PC-3 (cell line): ENCODE data around the gene RAX2. TPM values are rescaled to one million over a fixed set of nuclear protein-coding genes. Genes with fewer than 3 reads are reported as not detected.

Experiments used
- ATAC-seq: fragments of 200-7000 bp; cut with Tn5 transposase; 2 replicates; pipeline ENCODE4 v1.9.1; 2020; ENCODE audit warnings: mild to moderate bottlenecking, moderate library complexity
- BruUV-seq: library from RNA; stranded (reverse); fragments of 400-500 nt; replicated peaks from 2 replicates; lab custom pipeline; 2021; lab: Mats Ljungman, UMichigan
- CTCF ChIA-PET: fragments of 300-600 bp; sonication (Branson Sonifier 250); formaldehyde crosslinking; loops from one replicate; lab custom pipeline; 2022; ENCODE audit warnings: antibody characterized with exemption; lab: Charles Lee
- POLR2A ChIA-PET: fragments of 300-600 bp; sonication (Branson Sonifier 250); formaldehyde crosslinking; loops from one replicate; lab custom pipeline; 2022; ENCODE audit warnings: antibody characterized with exemption; ENCODE audit not compliant: unreplicated experiment; lab: Charles Lee
- DNase-seq: peaks from one replicate; pipeline ENCODE4 v3.0.0-alpha.2; 2015
- H2AFZ ChIP-seq: fragments of 300-600 bp; sonication (generic); 2 replicates; pipeline ENCODE4 v1.6.0; 2016; ENCODE audit warnings: antibody characterized with exemption, low read length
- H3F3A ChIP-seq: fragments of 300-600 bp; sonication (generic); one replicate; pipeline ENCODE4 v1.6.0; 2017; ENCODE audit warnings: antibody characterized with exemption, low read length, control low read depth, mild to moderate bottlenecking; ENCODE audit not compliant: unreplicated experiment
- H3K27ac ChIP-seq: fragments of 300-600 bp; sonication (generic); 2 replicates; pipeline ENCODE4 v1.5.1; 2016; ENCODE audit warnings: mild to moderate bottlenecking, low read length
- H3K27me3 ChIP-seq: fragments of 300-600 bp; sonication (generic); 2 replicates; pipeline ENCODE4 v1.6.1; 2016; ENCODE audit warnings: low read length, mixed read lengths
- H3K36me3 ChIP-seq: fragments of 300-600 bp; sonication (generic); 2 replicates; pipeline ENCODE4 v1.6.1; 2016; ENCODE audit warnings: low read depth, mixed run types, low read length, mixed read lengths
- H3K4me1 ChIP-seq: fragments of 300-600 bp; sonication (generic); 2 replicates; pipeline ENCODE4 v1.5.1; 2016; ENCODE audit warnings: low read length; ENCODE audit not compliant: insufficient read depth
- H3K4me2 ChIP-seq: fragments of 300-600 bp; sonication (generic); 2 replicates; pipeline ENCODE4 v1.6.0; 2016; ENCODE audit warnings: low read length
- H3K4me3 ChIP-seq: fragments of 300-600 bp; sonication (generic); 2 replicates; pipeline ENCODE4 v1.5.1; 2016; ENCODE audit warnings: mild to moderate bottlenecking, low read length, mixed read lengths
- H3K79me2 ChIP-seq: fragments of 300-600 bp; sonication (generic); 2 replicates; pipeline ENCODE4 v1.6.1; 2017; ENCODE audit warnings: low read length, mixed read lengths
- H3K9ac ChIP-seq: fragments of 300-600 bp; sonication (generic); 2 replicates; pipeline ENCODE4 v1.6.0; 2016; ENCODE audit warnings: mild to moderate bottlenecking, low read length
- H3K9me2 ChIP-seq: fragments of 300-600 bp; sonication (generic); replicated peaks from 2 replicates; pipeline ENCODE4 v1.6.1; 2016; ENCODE audit warnings: mixed run types, low read length, mixed read lengths
- H3K9me3 ChIP-seq: fragments of 300-600 bp; sonication (generic); 2 replicates; pipeline ENCODE4 v1.6.1; 2016; ENCODE audit warnings: low read length, mixed read lengths
- H4K20me1 ChIP-seq: fragments of 300-600 bp; sonication (generic); 2 replicates; pipeline ENCODE4 v1.6.1; 2016; ENCODE audit warnings: low read length, mixed read lengths
- EZH2 ChIP-seq: fragments of 300-600 bp; sonication (generic); IDR thresholded peaks from one replicate; pipeline ENCODE4 v1.6.1; 2017; ENCODE audit warnings: antibody characterized with exemption, mild to moderate bottlenecking, low read length; ENCODE audit not compliant: unreplicated experiment
- EZH2phosphoT487 ChIP-seq: fragments of 300-600 bp; sonication (generic); IDR thresholded peaks from 2 replicates; pipeline ENCODE4 v1.6.1; 2018; ENCODE audit warnings: mild to moderate bottlenecking, antibody characterized with exemption, low read length, borderline replicate concordance
- intact Hi-C: fragments of 100-400 bp; cut with micrococcal nuclease; formaldehyde crosslinking; loops from 2 replicates; pipeline ENCODE4 v1.9.0; 2023
- total RNA-seq: library from RNA; depleted of rRNA; stranded (reverse); fragments of >200 nt; gene quantifications from 2 replicates; pipeline ENCODE4 v1.2.3, GENCODE V29; 2014
- TF ChIP-seq, protein P1 (sequence below): fragments of 300-600 bp; sonication (generic); conservative IDR thresholded peaks from 2 replicates; pipeline ENCODE4 v1.5.1; 2017; ENCODE audit warnings: antibody characterized with exemption, low read depth, mild to moderate bottlenecking, low read length

The RAX2 gene
- total RNA-seq, 1 experiment from 2014 or later, result not detected

DNA sequence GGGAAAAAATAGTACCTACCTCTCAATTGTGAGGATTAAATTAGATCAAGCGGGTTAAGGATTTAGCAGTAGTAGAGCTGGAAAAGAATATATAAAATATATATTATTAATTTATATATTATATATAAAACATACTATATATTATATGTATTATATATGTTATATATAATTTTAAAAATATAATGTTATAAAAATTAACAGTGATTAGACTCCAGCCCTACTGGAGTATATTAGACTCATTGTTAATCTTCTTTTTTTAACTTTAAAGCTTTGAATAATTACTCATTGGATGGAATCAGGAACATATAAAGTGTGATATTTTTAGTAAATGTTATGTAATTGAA, 9.9 kb downstream of the RAX2 start:
- Histone ChIP-seq H3K4me2 (peak overlapping the region; percentile 94), H3K9me2 (no peaks in the 10 kb centered on the region), H3K36me3 (no peaks in the 10 kb centered on the region), H3F3A (no peaks in the 10 kb centered on the region), H3K4me3 (peak overlapping the region; percentile 90), H3K79me2 (peaks cover 28% of the 10 kb centered on the region), H4K20me1 (no peaks in the 10 kb centered on the region), H3K9me3 (no peaks in the 10 kb centered on the region), H3K4me1 (peaks cover 5% of the 10 kb centered on the region; the same call in 1 of the 2 replicates), H3K9ac (peak overlapping the region; percentile 99; the same call in 1 of the 2 replicates), H2AFZ (peak overlapping the region; percentile 95), H3K27ac (peak overlapping the region; percentile 99; the same call in 1 of the 2 replicates), H3K27me3 (no peaks in the 10 kb centered on the region)
- TF ChIP-seq, protein P1, sequence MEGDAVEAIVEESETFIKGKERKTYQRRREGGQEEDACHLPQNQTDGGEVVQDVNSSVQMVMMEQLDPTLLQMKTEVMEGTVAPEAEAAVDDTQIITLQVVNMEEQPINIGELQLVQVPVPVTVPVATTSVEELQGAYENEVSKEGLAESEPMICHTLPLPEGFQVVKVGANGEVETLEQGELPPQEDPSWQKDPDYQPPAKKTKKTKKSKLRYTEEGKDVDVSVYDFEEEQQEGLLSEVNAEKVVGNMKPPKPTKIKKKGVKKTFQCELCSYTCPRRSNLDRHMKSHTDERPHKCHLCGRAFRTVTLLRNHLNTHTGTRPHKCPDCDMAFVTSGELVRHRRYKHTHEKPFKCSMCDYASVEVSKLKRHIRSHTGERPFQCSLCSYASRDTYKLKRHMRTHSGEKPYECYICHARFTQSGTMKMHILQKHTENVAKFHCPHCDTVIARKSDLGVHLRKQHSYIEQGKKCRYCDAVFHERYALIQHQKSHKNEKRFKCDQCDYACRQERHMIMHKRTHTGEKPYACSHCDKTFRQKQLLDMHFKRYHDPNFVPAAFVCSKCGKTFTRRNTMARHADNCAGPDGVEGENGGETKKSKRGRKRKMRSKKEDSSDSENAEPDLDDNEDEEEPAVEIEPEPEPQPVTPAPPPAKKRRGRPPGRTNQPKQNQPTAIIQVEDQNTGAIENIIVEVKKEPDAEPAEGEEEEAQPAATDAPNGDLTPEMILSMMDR, result no peak
- no peak for TF ChIP-seq EZH2
- no peak for TF ChIP-seq EZH2phosphoT487
- BruUV-seq, result no TSS peak
- DNase-seq, result no peak
- CTCF ChIA-PET, result interaction anchor here (0.7 to 1.2 kb wide), 2 partner anchors 87 to 207 kb away, joined by 3 read pairs; no protein-coding TSS in a partner anchor
- intact Hi-C loops, result loop anchor here (5.0 kb wide), 1 partner anchor 225 kb away; the partner anchor contains the start of gene EEF2
- POLR2A ChIA-PET, result interaction anchor here (0.6 to 0.7 kb wide), 2 partner anchors 53 to 1305 kb away, joined by 4 to 7 read pairs; partner anchors contain the start of gene LMNB2
- no peak for ATAC-seq

DNA sequence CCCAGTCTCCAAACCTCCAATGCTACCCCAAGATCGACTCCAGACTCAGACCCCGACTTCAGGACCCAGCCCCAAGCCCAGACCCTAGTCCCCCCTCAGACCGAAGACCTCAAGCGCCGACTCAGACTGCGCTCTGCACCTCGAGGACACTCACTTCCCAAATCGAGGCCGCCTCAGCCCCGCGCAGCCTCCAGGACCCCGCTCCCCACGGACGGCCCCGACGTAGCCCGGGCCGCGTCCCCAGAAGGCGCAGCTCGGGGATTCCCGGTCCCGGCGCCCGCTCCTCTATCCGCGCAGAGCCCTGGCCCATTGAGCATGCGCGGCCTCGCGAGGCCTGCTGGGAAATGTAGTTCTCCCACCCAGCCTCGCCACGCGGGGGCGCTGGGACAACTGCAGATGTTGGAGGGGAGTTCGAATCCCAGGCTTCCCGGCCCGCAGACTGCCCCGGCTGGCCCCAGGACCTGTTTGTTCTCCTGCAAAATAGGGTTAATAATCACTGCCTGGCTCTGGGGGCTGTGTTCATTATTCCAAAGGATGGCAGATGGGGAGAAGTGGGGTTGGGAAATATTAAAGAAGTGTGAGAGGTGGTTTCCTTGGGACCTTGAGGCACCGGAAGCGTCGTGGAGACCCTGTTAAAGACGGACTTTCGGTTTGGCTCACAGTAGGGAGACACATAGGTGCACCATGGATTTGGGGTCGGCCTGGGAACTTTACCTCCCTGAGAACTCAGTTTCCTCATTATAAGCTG, 10.5 kb downstream of the RAX2 start, which contains the start of gene APBA3:
Gene APBA3, minus strand, starts transcription at position 311 of the 748 bp plus-strand sequence. CDS start 1,428 bp downstream, outside the sequence.
- Histone ChIP-seq H3K27me3 (no peaks in the 10 kb centered on the region), H3K9me3 (no peaks in the 10 kb centered on the region), H2AFZ (peak within 1 kb of the TSS; percentile 95), H4K20me1 (no peaks in the 10 kb centered on the region), H3K4me2 (peak within 1 kb of the TSS; percentile 94), H3K4me1 (peaks cover 5% of the 10 kb centered on the region; the same call in 1 of the 2 replicates), H3K27ac (peak within 1 kb of the TSS; percentile 99), H3K36me3 (no peaks in the 10 kb centered on the region), H3K4me3 (peak within 1 kb of the TSS; percentile 90), H3K9ac (peak within 1 kb of the TSS; percentile 99), H3F3A (no peaks in the 10 kb centered on the region), H3K9me2 (no peaks in the 10 kb centered on the region), H3K79me2 (peaks cover 28% of the 10 kb centered on the region)
- TF ChIP-seq, protein P1, result peak; percentile 73
- TF ChIP-seq EZH2, result no peak
- intact Hi-C loops, result loop anchor here (5.0 kb wide), 1 partner anchor 226 kb away; the partner anchor contains the start of gene EEF2
- ChIA-PET CTCF (interaction anchor here (1.2 kb wide), 1 partner anchor 207 kb away, joined by 3 read pairs; no protein-coding TSS in a partner anchor), POLR2A (interaction anchor here (0.7 kb wide), 1 partner anchor 1305 kb away, joined by 4 read pairs; the partner anchor contains the start of gene LMNB2)
- DNase-seq (peak; percentile 85), ATAC-seq (peak; percentile 49)
- BruUV-seq, result no TSS peak
